GM12878 (cell line): ENCODE results near the gene ACAP2. TPM values are rescaled to one million over a fixed set of nuclear protein-coding genes. Genes with fewer than 3 reads are reported as not detected.

Experiments
- FOXM1 ChIP-seq: IDR thresholded peaks from 2 replicates; pipeline ENCODE4 v1.6.1; 2012; ENCODE audit warnings: low read depth, mild to moderate bottlenecking, inconsistent platforms, low read length, moderate library complexity
- GATAD2B ChIP-seq: fragments of 450-650 bp; conservative IDR thresholded peaks from 2 replicates; pipeline ENCODE4 v1.6.1; 2017; ENCODE audit warnings: low read depth, mild to moderate bottlenecking, moderate library complexity
- HCFC1 ChIP-seq: fragments of 150-350 bp; IDR thresholded peaks from 2 replicates; pipeline ENCODE4 v1.6.1; 2014; ENCODE audit warnings: low read length
- HDGF ChIP-seq: fragments of 450-650 bp; IDR thresholded peaks from 2 replicates; pipeline ENCODE4 v1.6.1; 2016; ENCODE audit warnings: antibody characterized with exemption
- IKZF1 ChIP-seq: fragments of 450-650 bp; conservative IDR thresholded peaks from 2 replicates; pipeline ENCODE4 v1.6.1; 2017; ENCODE audit warnings: antibody characterized with exemption, mild to moderate bottlenecking
- IRF4 ChIP-seq: IDR thresholded peaks from 2 replicates; pipeline ENCODE4 v1.6.1; 2011; ENCODE audit warnings: low read depth, low read length
- MEF2A ChIP-seq: IDR thresholded peaks from 2 replicates; pipeline ENCODE4 v1.6.1; 2011; ENCODE audit warnings: low read depth, mild to moderate bottlenecking, low read length, moderate library complexity; ENCODE audit not compliant: insufficient read depth
- POLR2A ChIP-seq: IDR thresholded peaks from 2 replicates; pipeline ENCODE4 v1.6.1; 2011; ENCODE audit warnings: low read depth, mild to moderate bottlenecking, low read length
- POLR2AphosphoS2 ChIP-seq: IDR thresholded peaks from 2 replicates; pipeline ENCODE4 v1.6.1; 2011; ENCODE audit warnings: low read depth, mild to moderate bottlenecking, low read length, improper control_type of control experiment, moderate library complexity
- POU2F2 ChIP-seq: IDR thresholded peaks from 3 replicates; pipeline ENCODE4 v1.6.1; 2011; ENCODE audit warnings: low read depth, mild to moderate bottlenecking, low read length, borderline replicate concordance
- RB1 ChIP-seq: fragments of 450-650 bp; formaldehyde crosslinking; IDR thresholded peaks from 2 replicates; pipeline ENCODE4 v1.6.1; 2017; ENCODE audit warnings: mild to moderate bottlenecking, borderline replicate concordance
- SMC3 ChIP-seq: IDR thresholded peaks from 2 replicates; pipeline ENCODE4 v1.6.1; 2011; ENCODE audit warnings: low read length, improper control_type of control experiment, borderline replicate concordance
- SP1 ChIP-seq: IDR thresholded peaks from one replicate; pipeline ENCODE4 v1.6.1; 2011; ENCODE audit warnings: low read depth, low read length
- TCF3 ChIP-seq: IDR thresholded peaks from 2 replicates; pipeline ENCODE4 v1.6.1; 2012; ENCODE audit warnings: low read depth, mild to moderate bottlenecking, low read length, borderline replicate concordance; ENCODE audit not compliant: insufficient read depth
- WRNIP1 ChIP-seq: IDR thresholded peaks from 2 replicates; pipeline ENCODE4 v1.6.1; 2011; ENCODE audit warnings: low read depth, low read length, improper control_type of control experiment, borderline replicate concordance
- ZNF687 ChIP-seq: fragments of 450-650 bp; IDR thresholded peaks from 2 replicates; pipeline ENCODE4 v1.6.1; 2017; ENCODE audit warnings: mild to moderate bottlenecking, moderate library complexity
- polyA plus RNA-seq, 11 experiments: library from polyadenylated mRNA; depleted of rRNA in 4 of 11; unstranded in 6 of 11; stranded (reverse) in 5 of 11; fragments of >200 nt; fragmentation: Nextera tagmentation in 4 of 11; fragmentation: Illumina TruSeq in 1 of 11; extraction: Ambion mirVana in 4 of 11; extraction: Trizol in 1 of 11; gene quantifications; 1 replicate in 1 of 11; 2 replicates in 10 of 11; pipeline versions ENCODE4 v1.2.1 to v1.2.3, GENCODE V29; 2011 to 2016; ENCODE audit warnings: inconsistent platforms in 2 of 11, missing spikeins in 2 of 11, low read depth in 1 of 11
- total RNA-seq, 4 experiments: library from RNA; depleted of rRNA in 3 of 4; stranded (reverse); fragments of >200 nt in 3 of 4; fragmentation: Illumina TruSeq in 1 of 4; extraction: Trizol in 1 of 4; gene quantifications; 2 replicates each; pipeline versions ENCODE4 v1.2.1 to v1.2.3, GENCODE V29; 2013 to 2021
- TF ChIP-seq, protein P1 (sequence below): fragments of 150-350 bp; IDR thresholded peaks from 2 replicates; pipeline ENCODE4 v1.6.1; 2016; ENCODE audit warnings: low read depth, low read length
- TF ChIP-seq, protein P2 (sequence below), 3 experiments: IDR thresholded peaks in 2 of 3; conservative IDR thresholded peaks in 1 of 3; 2 replicates each; pipeline ENCODE4 v1.5.1; 2011; ENCODE audit warnings: low read depth in 3 of 3, low read length in 3 of 3, mild to moderate bottlenecking in 3 of 3, control low read depth in 2 of 3, moderate library complexity in 2 of 3, inconsistent platforms in 1 of 3, mixed read lengths in 1 of 3; ENCODE audit not compliant: control insufficient read depth in 2 of 3, insufficient read depth in 1 of 3; ENCODE audit errors: extremely low read depth in 1 of 3
- TF ChIP-seq, protein P3 (sequence below): fragments of 450-650 bp; IDR thresholded peaks from 2 replicates; pipeline ENCODE4 v1.6.1; 2014; ENCODE audit warnings: mild to moderate bottlenecking

The ACAP2 gene
- total and polyA plus RNA-seq, 10 of the 15 experiments (the other 5 are each of a cell fraction or from before 2014, with no cell fraction given) = 7.1 to 53.8 (median 35.7) TPM

DNA sequence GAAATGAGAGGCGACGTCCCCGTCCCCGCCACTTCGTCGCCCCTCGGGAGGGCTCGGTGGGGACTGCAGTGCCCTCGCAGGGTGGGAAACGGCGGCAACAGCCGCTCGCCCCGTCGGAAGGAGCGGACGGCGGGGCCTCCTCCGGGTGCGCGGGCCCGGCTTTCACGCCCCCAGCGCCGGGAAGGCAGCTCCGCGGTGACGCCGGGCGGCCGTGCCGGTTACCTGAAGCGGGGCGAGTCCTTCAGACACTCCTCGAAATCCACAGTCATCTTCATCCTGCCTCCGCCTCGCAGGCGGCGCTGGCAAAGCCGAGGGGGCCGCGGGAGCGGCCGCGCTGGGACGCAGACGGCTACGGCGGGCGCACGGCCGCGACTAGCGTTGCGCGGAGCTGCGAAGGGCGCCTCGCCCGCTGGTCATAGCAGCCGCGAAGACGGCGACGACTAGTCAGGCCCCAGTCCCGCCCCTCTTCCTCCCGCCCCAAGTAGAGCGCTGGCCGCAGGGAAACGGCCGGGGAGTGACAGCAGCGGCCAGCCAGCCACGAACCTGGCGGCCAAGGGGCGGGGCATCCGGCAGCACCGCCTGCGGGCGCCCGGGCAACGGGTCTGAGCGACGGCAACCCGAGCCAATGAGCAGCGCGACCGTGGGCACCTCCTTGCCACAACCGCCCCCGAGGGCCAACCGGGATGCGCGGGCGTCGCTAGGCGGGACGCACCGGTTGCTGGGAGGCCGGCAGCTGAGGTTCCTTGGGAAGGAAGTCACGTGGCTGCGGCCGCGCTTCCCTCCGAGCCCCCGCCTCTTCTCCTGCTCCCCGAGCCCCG lies at the start of gene ACAP2 (continued):
- TF ChIP-seq WRNIP1 (no peak), HDGF (peak; percentile 75; the same call in 1 of the 2 replicates), TCF3 (0 out of 2 replicates have a peak, but pooled peaks have one; percentile 54), MEF2A (0 out of 2 replicates have a peak, but pooled peaks have one; percentile 23), HCFC1 (peak; percentile 30; the same call in 1 of the 2 replicates), FOXM1 (peak; percentile 68; the same call in 1 of the 2 replicates), POLR2A (peak; percentile 98), SP1 (peak; percentile 99), POLR2AphosphoS2 (0 out of 2 replicates have a peak, but pooled peaks have one; percentile 18), IRF4 (no peak), SMC3 (no peak), RB1 (peak; percentile 78; the same call in 1 of the 2 replicates), ZNF687 (peak; percentile 78), IKZF1 (peak; percentile 94), GATAD2B (peak; percentile 72), POU2F2 (peak; percentile 45; the same call in 2 of the 3 replicates)
- TF ChIP-seq, protein P1, sequence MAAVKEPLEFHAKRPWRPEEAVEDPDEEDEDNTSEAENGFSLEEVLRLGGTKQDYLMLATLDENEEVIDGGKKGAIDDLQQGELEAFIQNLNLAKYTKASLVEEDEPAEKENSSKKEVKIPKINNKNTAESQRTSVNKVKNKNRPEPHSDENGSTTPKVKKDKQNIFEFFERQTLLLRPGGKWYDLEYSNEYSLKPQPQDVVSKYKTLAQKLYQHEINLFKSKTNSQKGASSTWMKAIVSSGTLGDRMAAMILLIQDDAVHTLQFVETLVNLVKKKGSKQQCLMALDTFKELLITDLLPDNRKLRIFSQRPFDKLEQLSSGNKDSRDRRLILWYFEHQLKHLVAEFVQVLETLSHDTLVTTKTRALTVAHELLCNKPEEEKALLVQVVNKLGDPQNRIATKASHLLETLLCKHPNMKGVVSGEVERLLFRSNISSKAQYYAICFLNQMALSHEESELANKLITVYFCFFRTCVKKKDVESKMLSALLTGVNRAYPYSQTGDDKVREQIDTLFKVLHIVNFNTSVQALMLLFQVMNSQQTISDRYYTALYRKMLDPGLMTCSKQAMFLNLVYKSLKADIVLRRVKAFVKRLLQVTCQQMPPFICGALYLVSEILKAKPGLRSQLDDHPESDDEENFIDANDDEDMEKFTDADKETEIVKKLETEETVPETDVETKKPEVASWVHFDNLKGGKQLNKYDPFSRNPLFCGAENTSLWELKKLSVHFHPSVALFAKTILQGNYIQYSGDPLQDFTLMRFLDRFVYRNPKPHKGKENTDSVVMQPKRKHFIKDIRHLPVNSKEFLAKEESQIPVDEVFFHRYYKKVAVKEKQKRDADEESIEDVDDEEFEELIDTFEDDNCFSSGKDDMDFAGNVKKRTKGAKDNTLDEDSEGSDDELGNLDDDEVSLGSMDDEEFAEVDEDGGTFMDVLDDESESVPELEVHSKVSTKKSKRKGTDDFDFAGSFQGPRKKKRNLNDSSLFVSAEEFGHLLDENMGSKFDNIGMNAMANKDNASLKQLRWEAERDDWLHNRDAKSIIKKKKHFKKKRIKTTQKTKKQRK = peak; percentile 90
- TF ChIP-seq, protein P2, sequence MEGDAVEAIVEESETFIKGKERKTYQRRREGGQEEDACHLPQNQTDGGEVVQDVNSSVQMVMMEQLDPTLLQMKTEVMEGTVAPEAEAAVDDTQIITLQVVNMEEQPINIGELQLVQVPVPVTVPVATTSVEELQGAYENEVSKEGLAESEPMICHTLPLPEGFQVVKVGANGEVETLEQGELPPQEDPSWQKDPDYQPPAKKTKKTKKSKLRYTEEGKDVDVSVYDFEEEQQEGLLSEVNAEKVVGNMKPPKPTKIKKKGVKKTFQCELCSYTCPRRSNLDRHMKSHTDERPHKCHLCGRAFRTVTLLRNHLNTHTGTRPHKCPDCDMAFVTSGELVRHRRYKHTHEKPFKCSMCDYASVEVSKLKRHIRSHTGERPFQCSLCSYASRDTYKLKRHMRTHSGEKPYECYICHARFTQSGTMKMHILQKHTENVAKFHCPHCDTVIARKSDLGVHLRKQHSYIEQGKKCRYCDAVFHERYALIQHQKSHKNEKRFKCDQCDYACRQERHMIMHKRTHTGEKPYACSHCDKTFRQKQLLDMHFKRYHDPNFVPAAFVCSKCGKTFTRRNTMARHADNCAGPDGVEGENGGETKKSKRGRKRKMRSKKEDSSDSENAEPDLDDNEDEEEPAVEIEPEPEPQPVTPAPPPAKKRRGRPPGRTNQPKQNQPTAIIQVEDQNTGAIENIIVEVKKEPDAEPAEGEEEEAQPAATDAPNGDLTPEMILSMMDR (IDR thresholded peaks at IDR 0.05 in 2 of 3, conservative IDR thresholded peaks at IDR 0.05 in 1 of 3; ENCODE audit: control insufficient read depth in 2 of 3, extremely low read depth in 1 of 3, insufficient read depth in 1 of 3, low read depth in 3 of 3, low read length in 3 of 3) = no peak
- TF ChIP-seq, protein P3, sequence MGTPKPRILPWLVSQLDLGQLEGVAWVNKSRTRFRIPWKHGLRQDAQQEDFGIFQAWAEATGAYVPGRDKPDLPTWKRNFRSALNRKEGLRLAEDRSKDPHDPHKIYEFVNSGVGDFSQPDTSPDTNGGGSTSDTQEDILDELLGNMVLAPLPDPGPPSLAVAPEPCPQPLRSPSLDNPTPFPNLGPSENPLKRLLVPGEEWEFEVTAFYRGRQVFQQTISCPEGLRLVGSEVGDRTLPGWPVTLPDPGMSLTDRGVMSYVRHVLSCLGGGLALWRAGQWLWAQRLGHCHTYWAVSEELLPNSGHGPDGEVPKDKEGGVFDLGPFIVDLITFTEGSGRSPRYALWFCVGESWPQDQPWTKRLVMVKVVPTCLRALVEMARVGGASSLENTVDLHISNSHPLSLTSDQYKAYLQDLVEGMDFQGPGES = peak; percentile 98
